HCT116 (cell line): ENCODE data around the gene TMIGD3. TPM values are rescaled to one million over a fixed set of nuclear protein-coding genes. Genes with fewer than 3 reads are reported as not detected.

Source experiments
- ATAC-seq: fragments of 200-7000 bp; cut with Tn5 transposase; 2 replicates; pipeline ENCODE4 v1.9.1; 2020; ENCODE audit warnings: mild to moderate bottlenecking, moderate library complexity
- BruUV-seq: library from RNA; stranded (reverse); fragments of 400-500 nt; replicated peaks from 2 replicates; lab custom pipeline; 2021; lab: Mats Ljungman, UMichigan
- CTCF ChIA-PET: fragments of 300-600 bp; sonication (Branson Sonifier 250); formaldehyde crosslinking; loops from one replicate; lab custom pipeline; 2021; ENCODE audit warnings: antibody characterized with exemption; lab: Charles Lee
- POLR2A ChIA-PET: fragments of 300-600, 350-600 bp; sonication (Branson Sonifier 250); formaldehyde crosslinking; loops from one replicate; lab custom pipeline; 2021; ENCODE audit warnings: antibody characterized with exemption; lab: Charles Lee
- RAD21 ChIA-PET, 2 experiments: fragments of 300-600 bp; sonication (Branson Sonifier 250); formaldehyde crosslinking; loops; one replicate each; lab custom pipeline; 2023; ENCODE audit warnings: low total read pairs in 2 of 2; ENCODE audit not compliant: uncharacterized antibody in 2 of 2, unreplicated experiment in 2 of 2, low non-redundant PET in 1 of 2; lab: Charles Lee
- DNase-seq: peaks from one replicate; pipeline ENCODE4 v3.0.0-alpha.2; 2010; ENCODE audit warnings: low read depth, low spot score
- H2AFZ ChIP-seq: fragments of 200-600 bp; shearing (Covaris generic), sonication (generic); 2 replicates; pipeline ENCODE4 v1.6.1; 2017; ENCODE audit warnings: low read depth, mixed run types, mixed read lengths, antibody characterized with exemption, low read length; ENCODE audit not compliant: poor library complexity, severe bottlenecking
- H3K27ac ChIP-seq: 2 replicates; pipeline ENCODE4 v1.5.1; 2012; ENCODE audit warnings: low read depth, low read length
- H3K27me3 ChIP-seq: fragments of 200-600 bp; sonication (generic); 2 replicates; pipeline ENCODE4 v1.6.1; 2016; ENCODE audit warnings: mixed run types, low read length, mixed read lengths; ENCODE audit not compliant: insufficient read depth
- H3K36me3 ChIP-seq, 2 experiments: fragments of 200-500 bp in 1 of 2; fragments of 200-600 bp in 1 of 2; sonication (Bioruptor generic) in 1 of 2; sonication (generic) in 1 of 2; 2 replicates each; pipeline versions ENCODE4 v1.5.1 to v1.6.1; 2014 to 2016; ENCODE audit warnings: low read length in 2 of 2, inconsistent platforms in 1 of 2, mixed read lengths in 1 of 2, mixed run types in 1 of 2; ENCODE audit not compliant: insufficient read depth in 2 of 2, control insufficient read depth in 1 of 2
- H3K4me1 ChIP-seq, 2 experiments: fragments of 200-600 bp in 1 of 2; sonication (generic) in 1 of 2; 2 replicates each; pipeline versions ENCODE4 v1.5.1 to v1.6.1; 2012 to 2017; ENCODE audit warnings: low read length in 2 of 2, inconsistent platforms in 1 of 2, mild to moderate bottlenecking in 1 of 2, mixed read lengths in 1 of 2, mixed run types in 1 of 2, moderate library complexity in 1 of 2; ENCODE audit not compliant: insufficient read depth in 2 of 2, control insufficient read depth in 1 of 2
- H3K4me2 ChIP-seq: fragments of 200-600 bp; sonication (generic); 2 replicates; pipeline ENCODE4 v1.6.1; 2017; ENCODE audit warnings: mixed run types, low read length, mixed read lengths
- H3K4me3 ChIP-seq, 2 experiments: fragments of 200-600 bp in 1 of 2; sonication (generic) in 1 of 2; replicated peaks in 1 of 2; 2 replicates each; pipeline ENCODE4 v1.5.1; 2011 to 2016; ENCODE audit warnings: low read length in 2 of 2, control low read depth in 1 of 2, low read depth in 1 of 2, mild to moderate bottlenecking in 1 of 2, mixed read lengths in 1 of 2, mixed run types in 1 of 2
- H3K79me2 ChIP-seq: fragments of 200-600 bp; sonication (generic); 2 replicates; pipeline ENCODE4 v1.6.1; 2017; ENCODE audit warnings: mild to moderate bottlenecking, mixed run types, low read length, moderate library complexity, mixed read lengths; ENCODE audit not compliant: insufficient read depth
- H3K9ac ChIP-seq: fragments of 200-600 bp; sonication (generic); 2 replicates; pipeline ENCODE4 v1.6.1; 2016; ENCODE audit warnings: low read length, mixed read lengths
- H3K9me2 ChIP-seq: fragments of 200-600 bp; sonication (generic), shearing (Covaris generic); 2 replicates; pipeline ENCODE4 v1.6.1; 2017; ENCODE audit warnings: mixed run types, mild to moderate bottlenecking, moderate library complexity; ENCODE audit not compliant: insufficient read depth
- H3K9me3 ChIP-seq, 2 experiments: fragments of 200-500 bp in 1 of 2; fragments of 200-600 bp in 1 of 2; sonication (Bioruptor generic) in 1 of 2; sonication (generic) in 1 of 2; 2 replicates each; pipeline ENCODE4 v1.6.1; 2014 to 2017; ENCODE audit warnings: low read length in 2 of 2, mixed read lengths in 2 of 2, inconsistent platforms in 1 of 2, low read depth in 1 of 2, mild to moderate bottlenecking in 1 of 2, mixed run types in 1 of 2, moderate library complexity in 1 of 2; ENCODE audit not compliant: control insufficient read depth in 1 of 2, insufficient read depth in 1 of 2
- H4K20me1 ChIP-seq: fragments of 200-600 bp; sonication (generic), shearing (Covaris generic); 2 replicates; pipeline ENCODE4 v1.6.1; 2017; ENCODE audit warnings: mixed run types, mild to moderate bottlenecking, moderate library complexity; ENCODE audit not compliant: insufficient read depth
- CEBPB ChIP-seq: IDR thresholded peaks from 2 replicates; pipeline ENCODE4 v1.6.1; 2012; ENCODE audit warnings: low read depth
- EGR1 ChIP-seq: IDR thresholded peaks from 2 replicates; pipeline ENCODE4 v1.6.1; 2012; ENCODE audit warnings: low read depth
- ELF1 ChIP-seq: IDR thresholded peaks from 2 replicates; pipeline ENCODE4 v1.6.1; 2012; ENCODE audit warnings: low read depth, borderline replicate concordance
- EZH2 ChIP-seq: fragments of 200-600 bp; sonication (generic); IDR thresholded peaks from 2 replicates; pipeline ENCODE4 v1.6.1; 2017; ENCODE audit warnings: antibody characterized with exemption, mixed run types
- FOSL1 ChIP-seq: IDR thresholded peaks from 2 replicates; pipeline ENCODE4 v1.6.1; 2012; ENCODE audit warnings: low read depth
- REST ChIP-seq: IDR thresholded peaks from 2 replicates; pipeline ENCODE4 v1.6.1; 2012; ENCODE audit warnings: low read depth
- SP1 ChIP-seq: IDR thresholded peaks from 2 replicates; pipeline ENCODE4 v1.6.1; 2012; ENCODE audit warnings: low read depth
- intact Hi-C: fragments of 100-400 bp; cut with micrococcal nuclease; formaldehyde crosslinking; loops from 2 replicates; pipeline ENCODE4 v1.10.0; 2022
- total RNA-seq: library from RNA; stranded (reverse); gene quantifications from one replicate; pipeline ENCODE4 v1.2.1, GENCODE V29; 2021; ENCODE audit not compliant: unreplicated experiment
- TF ChIP-seq, protein P1 (sequence below): IDR thresholded peaks from 2 replicates; pipeline ENCODE4 v1.6.1; 2011; ENCODE audit warnings: mild to moderate bottlenecking, low read length, moderate library complexity; ENCODE audit not compliant: insufficient replicate concordance; ENCODE audit errors: extremely low read depth

The TMIGD3 gene
- total RNA-seq, 1 experiment from 2014 or later: not detected

DNA sequence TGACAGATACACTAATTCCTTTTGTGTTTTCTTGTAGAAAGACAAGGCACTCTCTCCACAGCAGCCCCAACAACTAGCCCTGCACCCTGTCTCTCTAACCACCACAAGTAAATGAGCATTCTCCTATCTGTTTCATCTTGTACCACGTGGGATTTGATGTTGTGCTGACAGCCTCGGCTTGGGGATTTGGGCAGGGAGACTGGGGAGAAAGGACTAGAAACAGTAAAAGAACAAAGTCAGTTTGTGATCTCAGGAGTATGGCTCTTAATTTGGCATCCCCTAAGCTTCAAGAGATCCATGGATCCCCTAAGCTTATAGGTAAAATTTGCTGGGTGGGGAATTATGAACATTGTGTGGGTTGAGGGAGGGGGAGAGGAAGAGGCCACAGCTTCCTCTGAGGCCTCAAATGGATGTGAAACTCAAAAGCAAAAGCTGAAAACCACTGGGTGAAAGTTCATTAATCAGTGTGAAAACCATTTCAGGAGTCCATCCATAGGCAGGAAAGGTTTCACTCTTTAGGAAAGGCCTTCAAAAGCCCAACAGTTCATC is 26.6 kb downstream of the TMIGD3 start:
- H3K9ac ChIP-seq: no peak overlapping the region
- no peaks in the 10 kb centered on the region for H3K4me1 ChIP-seq
- H3K36me3 ChIP-seq: no peaks in the 10 kb centered on the region
- no peak for DNase-seq
- POLR2A ChIA-PET: no interaction called here
- CTCF ChIA-PET: no interaction called here
- no peak overlapping the region for H3K4me2 ChIP-seq
- H2AFZ ChIP-seq: no peak overlapping the region
- no peak overlapping the region for H3K27ac ChIP-seq
- no peak overlapping the region for H3K4me3 ChIP-seq
- TF ChIP-seq, protein P1, sequence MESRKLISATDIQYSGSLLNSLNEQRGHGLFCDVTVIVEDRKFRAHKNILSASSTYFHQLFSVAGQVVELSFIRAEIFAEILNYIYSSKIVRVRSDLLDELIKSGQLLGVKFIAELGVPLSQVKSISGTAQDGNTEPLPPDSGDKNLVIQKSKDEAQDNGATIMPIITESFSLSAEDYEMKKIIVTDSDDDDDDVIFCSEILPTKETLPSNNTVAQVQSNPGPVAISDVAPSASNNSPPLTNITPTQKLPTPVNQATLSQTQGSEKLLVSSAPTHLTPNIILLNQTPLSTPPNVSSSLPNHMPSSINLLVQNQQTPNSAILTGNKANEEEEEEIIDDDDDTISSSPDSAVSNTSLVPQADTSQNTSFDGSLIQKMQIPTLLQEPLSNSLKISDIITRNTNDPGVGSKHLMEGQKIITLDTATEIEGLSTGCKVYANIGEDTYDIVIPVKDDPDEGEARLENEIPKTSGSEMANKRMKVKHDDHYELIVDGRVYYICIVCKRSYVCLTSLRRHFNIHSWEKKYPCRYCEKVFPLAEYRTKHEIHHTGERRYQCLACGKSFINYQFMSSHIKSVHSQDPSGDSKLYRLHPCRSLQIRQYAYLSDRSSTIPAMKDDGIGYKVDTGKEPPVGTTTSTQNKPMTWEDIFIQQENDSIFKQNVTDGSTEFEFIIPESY: no peak
- TF ChIP-seq EZH2: no peak
- TF ChIP-seq EGR1: no peak
- no peak for TF ChIP-seq FOSL1
- no peak for TF ChIP-seq REST
- no peak for TF ChIP-seq SP1
- no peak for TF ChIP-seq ELF1
- no peak for TF ChIP-seq CEBPB
- H3K79me2 ChIP-seq: no peaks in the 10 kb centered on the region
- RAD21 ChIA-PET: no interaction called here
- intact Hi-C loops: no loop called here
- ATAC-seq: no peak
- no peaks in the 10 kb centered on the region for H3K9me2 ChIP-seq
- BruUV-seq: no TSS peak
- H3K9me3 ChIP-seq: no peaks in the 10 kb centered on the region
- H3K27me3 ChIP-seq: no peaks in the 10 kb centered on the region
- H4K20me1 ChIP-seq: no peaks in the 10 kb centered on the region
